Vagina (tissue), 2 donors: Measurements from ENCODE around the gene ZSCAN9.

ENCODE experiments used
- CTCF ChIP-seq, 3 experiments: fragments of 450-650 bp in 2 of 3; fragments of 200-600 bp in 1 of 3; sonication (generic) in 1 of 3; IDR thresholded peaks; one replicate each; pipeline ENCODE4 v1.5.1; 2017 to 2019; ENCODE audit warnings: antibody characterized with exemption in 3 of 3, mild to moderate bottlenecking in 2 of 3, moderate library complexity in 2 of 3
- POLR2A ChIP-seq, 2 donors: fragments of 450-650 bp; IDR thresholded peaks; one replicate each; pipeline ENCODE4 v1.6.1; 2017; ENCODE audit warnings: antibody characterized with exemption in 2 of 2, mild to moderate bottlenecking in 2 of 2, moderate library complexity in 2 of 2

- TF ChIP-seq CTCF (IDR thresholded peaks at IDR 0.05), result no peak
- no peak for TF ChIP-seq POLR2A (IDR thresholded peaks at IDR 0.05)
These were observed 29.0 kb downstream of the ZSCAN9 start for GRCh38 chr6:28254121-28254519.
